Astrocyte (in vitro differentiated cells and primary cell): ENCODE measurements around the gene SLC7A10.

Experiments
- EZH2 ChIP-seq: IDR thresholded peaks from 2 replicates; pipeline ENCODE4 v1.6.1; 2012; ENCODE audit warnings: mild to moderate bottlenecking, low read length, inconsistent platforms; ENCODE audit not compliant: insufficient read depth
- TF ChIP-seq, protein P1 (sequence below): IDR thresholded peaks from 2 replicates; pipeline ENCODE4 v1.5.1; 2011; ENCODE audit warnings: low read depth, mild to moderate bottlenecking, inconsistent platforms, low read length, moderate library complexity; ENCODE audit not compliant: insufficient read depth

DNA sequence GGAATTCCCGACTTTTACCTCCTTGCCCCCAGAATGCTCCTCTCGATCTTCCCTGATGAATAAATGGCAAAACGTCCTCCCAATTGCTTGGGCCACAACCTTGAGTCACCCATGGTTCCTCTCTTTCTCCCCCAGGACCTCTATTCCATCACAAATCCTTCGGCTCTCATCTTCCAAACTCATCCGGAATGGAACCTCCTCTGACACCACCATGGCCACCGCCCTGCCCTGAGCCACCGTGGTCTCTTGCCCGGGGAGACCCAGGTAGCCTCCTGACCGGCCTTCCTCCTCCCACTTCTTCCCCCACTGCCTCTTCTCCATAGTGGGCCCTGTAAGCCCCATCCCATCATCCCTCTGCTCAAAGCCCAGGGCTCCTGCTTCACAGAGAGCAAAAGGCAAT lies 4.9 kb downstream of the SLC7A10 start:
- TF ChIP-seq, protein P1, sequence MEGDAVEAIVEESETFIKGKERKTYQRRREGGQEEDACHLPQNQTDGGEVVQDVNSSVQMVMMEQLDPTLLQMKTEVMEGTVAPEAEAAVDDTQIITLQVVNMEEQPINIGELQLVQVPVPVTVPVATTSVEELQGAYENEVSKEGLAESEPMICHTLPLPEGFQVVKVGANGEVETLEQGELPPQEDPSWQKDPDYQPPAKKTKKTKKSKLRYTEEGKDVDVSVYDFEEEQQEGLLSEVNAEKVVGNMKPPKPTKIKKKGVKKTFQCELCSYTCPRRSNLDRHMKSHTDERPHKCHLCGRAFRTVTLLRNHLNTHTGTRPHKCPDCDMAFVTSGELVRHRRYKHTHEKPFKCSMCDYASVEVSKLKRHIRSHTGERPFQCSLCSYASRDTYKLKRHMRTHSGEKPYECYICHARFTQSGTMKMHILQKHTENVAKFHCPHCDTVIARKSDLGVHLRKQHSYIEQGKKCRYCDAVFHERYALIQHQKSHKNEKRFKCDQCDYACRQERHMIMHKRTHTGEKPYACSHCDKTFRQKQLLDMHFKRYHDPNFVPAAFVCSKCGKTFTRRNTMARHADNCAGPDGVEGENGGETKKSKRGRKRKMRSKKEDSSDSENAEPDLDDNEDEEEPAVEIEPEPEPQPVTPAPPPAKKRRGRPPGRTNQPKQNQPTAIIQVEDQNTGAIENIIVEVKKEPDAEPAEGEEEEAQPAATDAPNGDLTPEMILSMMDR = no peak
- no peak for TF ChIP-seq EZH2
